GM12892 (cell line): ENCODE measurements around the gene DAGLA.

Source experiments
- POLR2A ChIP-seq: IDR thresholded peaks from 2 replicates; pipeline ENCODE4 v1.6.1; 2011; ENCODE audit warnings: low read depth, low read length, control low read depth
- POLR2AphosphoS5 ChIP-seq: IDR thresholded peaks from 2 replicates; pipeline ENCODE4 v1.6.1; 2011; ENCODE audit warnings: low read depth, low read length, control low read depth
- TAF1 ChIP-seq: IDR thresholded peaks from 2 replicates; pipeline ENCODE4 v1.6.1; 2011; ENCODE audit warnings: low read depth, mild to moderate bottlenecking, control low read depth, low read length, borderline replicate concordance

- no peak for TF ChIP-seq POLR2A
- TF ChIP-seq POLR2AphosphoS5 = no peak
- TF ChIP-seq TAF1 = no peak
Measured at GRCh38 chr11:61702701-61703312, 22.6 kb downstream of the DAGLA start.
